Measurements from ENCODE around the gene USF3.

The USF3 gene

GRCh38 chr3:113664523-113665094, 31.8 kb downstream of the USF3 start:
- no peak for DNase-seq (ENCODE audit: extremely low read depth, low read depth)
- no peak for TF ChIP-seq CTCF (IDR thresholded peaks at IDR 0.05; ENCODE audit: low read depth, low read length)

- TF ChIP-seq CTCF (IDR thresholded peaks at IDR 0.05; ENCODE audit: low read depth, low read length): no peak
- DNase-seq (ENCODE audit: extremely low read depth, low read depth): no peak
Measured at GRCh38 chr3:113663761-113664160, 32.7 kb downstream of the USF3 start.

GRCh38 chr3:113663324-113663750, 33.1 kb downstream of the USF3 start:
- TF ChIP-seq CTCF (IDR thresholded peaks at IDR 0.05; ENCODE audit: low read depth, low read length): no peak
- no peak for DNase-seq (ENCODE audit: extremely low read depth, low read depth)

GRCh38 chr3:113662824-113663223, 33.6 kb downstream of the USF3 start:
- DNase-seq (ENCODE audit: extremely low read depth, low read depth): no peak
- TF ChIP-seq CTCF (IDR thresholded peaks at IDR 0.05; ENCODE audit: low read depth, low read length): no peak

- no peak for TF ChIP-seq CTCF (IDR thresholded peaks at IDR 0.05; ENCODE audit: low read depth, low read length)
- DNase-seq (ENCODE audit: extremely low read depth, low read depth): no peak
Measured at GRCh38 chr3:113660896-113661295, 35.5 kb downstream of the USF3 start.

GRCh38 chr3:113660458-113660857, 36.0 kb downstream of the USF3 start:
- DNase-seq (ENCODE audit: extremely low read depth, low read depth): no peak
- no peak for TF ChIP-seq CTCF (IDR thresholded peaks at IDR 0.05; ENCODE audit: low read depth, low read length)

GRCh38 chr3:113659996-113660395, 36.4 kb downstream of the USF3 start:
- DNase-seq (ENCODE audit: extremely low read depth, low read depth): no peak

More at GRCh38 chr3:113659996-113660395, 36.4 kb downstream of the USF3 start:
- TF ChIP-seq CTCF (IDR thresholded peaks at IDR 0.05; ENCODE audit: low read depth, low read length): no peak
